GM12891 (cell line): ENCODE results near the gene ADPRS.

Experiments used
- POLR2A ChIP-seq: IDR thresholded peaks from 2 replicates; pipeline ENCODE4 v1.6.1; 2011; ENCODE audit warnings: low read depth, low read length, control low read depth
- POLR2AphosphoS5 ChIP-seq: IDR thresholded peaks from 2 replicates; pipeline ENCODE4 v1.6.1; 2011; ENCODE audit warnings: low read depth, low read length, control low read depth
- SPI1 ChIP-seq: IDR thresholded peaks from 2 replicates; pipeline ENCODE4 v1.6.1; 2011; ENCODE audit warnings: low read depth, low read length, control low read depth
- TAF1 ChIP-seq: IDR thresholded peaks from 2 replicates; pipeline ENCODE4 v1.6.1; 2011; ENCODE audit warnings: low read depth, low read length, control low read depth

GRCh38 chr1:36068866-36069265 is 19.8 kb upstream of the ADPRS start:
- TF ChIP-seq POLR2A: no peak
- TF ChIP-seq POLR2AphosphoS5: no peak
- TF ChIP-seq SPI1: no peak
- no peak for TF ChIP-seq TAF1
